T-helper 22 cell (primary cell): ENCODE results near the gene PPIP5K1.

ENCODE experiments used
- DNase-seq: peaks from one replicate; pipeline ENCODE4 v3.0.0-alpha.2; 2020; ENCODE audit warnings: low read depth

The PPIP5K1 gene

DNA sequence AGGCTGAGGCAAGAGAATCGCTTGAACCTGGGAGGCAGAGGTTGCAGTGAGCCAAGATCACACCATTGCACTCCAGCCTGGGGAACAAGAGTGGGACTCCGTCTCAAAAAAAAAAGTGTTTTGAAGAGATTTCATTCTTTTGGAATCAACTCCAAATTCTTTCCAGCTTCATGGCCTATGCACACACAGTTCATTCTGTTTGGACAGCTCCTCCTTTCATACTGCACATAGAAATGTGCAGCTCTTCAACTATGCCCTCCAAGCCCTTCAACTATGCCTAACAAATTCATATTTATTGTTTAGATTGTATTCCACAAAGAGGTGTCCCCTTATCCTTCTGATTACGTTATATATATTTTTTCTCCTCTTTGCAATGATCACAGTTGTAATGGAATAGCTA is 101.2 kb downstream of the PPIP5K1 start:
- no peak for DNase-seq

- no peak for DNase-seq
Observed at GRCh38 chr15:43487271-43487895, 102.6 kb downstream of the PPIP5K1 start.

DNA sequence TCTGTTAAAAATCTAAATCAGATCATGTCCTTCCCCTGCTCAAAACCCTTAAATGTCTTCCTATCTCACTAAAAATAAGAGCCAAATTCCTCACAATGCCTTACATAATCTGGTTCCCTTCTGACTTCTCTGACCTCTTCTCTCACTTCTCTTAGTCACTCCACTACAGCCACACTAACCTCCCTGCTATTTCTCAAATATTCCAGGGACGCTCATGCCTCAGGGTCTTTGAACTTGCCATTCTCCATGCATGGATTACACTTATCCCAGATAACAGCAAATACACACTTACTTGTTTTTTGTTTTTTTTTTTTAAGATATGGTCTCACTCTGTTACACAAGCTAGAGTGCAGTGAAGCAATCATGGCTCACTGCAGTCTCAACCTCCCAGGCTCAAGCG is 105.6 kb downstream of the PPIP5K1 start:
- DNase-seq, result no peak
